ENCODE measurements around the gene SLC29A1. TPM values are rescaled to one million over a fixed set of nuclear protein-coding genes. Genes with fewer than 3 reads are reported as not detected.

SLC29A1 gene
- total and polyA plus RNA-seq, 9 of the 15 experiments (the other 6 are each of a cell fraction or from before 2014, with no cell fraction given): 18.9 to 170 (median 57.7) TPM

DNA sequence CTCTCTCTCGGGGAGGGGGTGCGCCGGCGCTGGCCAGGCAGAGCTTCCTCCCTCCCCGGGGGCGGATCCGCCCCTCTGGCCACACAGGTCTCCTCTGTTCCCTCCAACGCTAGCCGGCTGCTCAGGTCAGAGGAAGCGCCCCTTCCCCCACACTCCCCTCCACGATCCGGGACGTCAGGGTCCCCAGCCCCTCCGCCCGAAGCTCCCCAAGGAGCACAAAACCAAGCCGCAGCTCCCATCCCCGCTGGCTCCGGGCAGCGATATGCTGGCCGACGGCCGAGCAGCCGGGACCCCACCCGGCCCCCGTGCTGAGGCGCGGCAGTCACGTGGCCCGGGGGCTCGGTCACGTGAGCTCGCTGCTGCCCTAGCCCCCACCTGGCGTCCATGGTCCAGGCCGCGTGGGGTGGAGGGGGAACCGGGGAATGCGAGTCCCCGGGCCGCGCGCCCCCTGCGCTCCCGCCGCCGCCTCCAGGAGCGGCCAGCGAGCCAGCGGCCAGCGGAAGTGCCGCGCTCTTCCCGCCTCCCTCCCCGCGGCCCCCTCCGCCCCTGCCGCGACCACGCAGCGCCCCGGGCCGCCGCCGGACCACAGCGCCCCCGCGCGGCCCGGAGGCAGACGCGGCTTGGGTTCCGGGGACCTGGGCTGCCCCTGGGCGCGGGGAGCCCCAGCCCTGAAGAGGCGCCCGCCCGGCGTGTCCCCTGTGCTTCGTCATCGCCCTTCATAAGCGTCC is 33.8 kb downstream of the SLC29A1 start, which contains the start of gene SLC35B2 (continued):
- TF ChIP-seq L3MBTL2 (IDR thresholded peaks at IDR 0.05) (peak; percentile 80), TEAD4 (IDR thresholded peaks at IDR 0.05; ENCODE audit: low read length) (no peak), TEAD4 (CRISPR knock-in tag; IDR thresholded peaks at IDR 0.05; ENCODE audit: borderline replicate concordance) (no peak), ZZZ3 (IDR thresholded peaks at IDR 0.05) (no peak), MBD2 (IDR thresholded peaks at IDR 0.05; ENCODE audit: borderline replicate concordance, low read depth) (0 out of 2 replicates have a peak, but pooled peaks have one; percentile 12), NFYB (IDR thresholded peaks at IDR 0.05; ENCODE audit: extremely low read depth, insufficient read length) (no peak), RNF2 (IDR thresholded peaks at IDR 0.05) (no peak; the same call in 1 of the 2 replicates), SOX6 (IDR thresholded peaks at IDR 0.05) (peak; percentile 44), TAF15 (IDR thresholded peaks at IDR 0.05; ENCODE audit: low read depth, low read length) (no peak), KAT7 (CRISPR knock-in tag; IDR thresholded peaks at IDR 0.05; ENCODE audit: borderline replicate concordance) (0 out of 2 replicates have a peak, but pooled peaks have one; percentile 56)
- TF ChIP-seq, protein P1, sequence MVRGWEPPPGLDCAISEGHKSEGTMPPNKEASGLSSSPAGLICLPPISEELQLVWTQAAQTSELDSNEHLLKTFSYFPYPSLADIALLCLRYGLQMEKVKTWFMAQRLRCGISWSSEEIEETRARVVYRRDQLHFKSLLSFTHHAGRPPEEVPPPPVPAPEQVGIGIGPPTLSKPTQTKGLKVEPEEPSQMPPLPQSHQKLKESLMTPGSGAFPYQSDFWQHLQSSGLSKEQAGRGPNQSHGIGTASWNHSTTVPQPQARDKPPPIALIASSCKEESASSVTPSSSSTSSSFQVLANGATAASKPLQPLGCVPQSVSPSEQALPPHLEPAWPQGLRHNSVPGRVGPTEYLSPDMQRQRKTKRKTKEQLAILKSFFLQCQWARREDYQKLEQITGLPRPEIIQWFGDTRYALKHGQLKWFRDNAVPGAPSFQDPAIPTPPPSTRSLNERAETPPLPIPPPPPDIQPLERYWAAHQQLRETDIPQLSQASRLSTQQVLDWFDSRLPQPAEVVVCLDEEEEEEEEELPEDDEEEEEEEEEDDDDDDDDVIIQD (CRISPR knock-in tag; IDR thresholded peaks at IDR 0.05): no peak
- TF ChIP-seq, protein P2, sequence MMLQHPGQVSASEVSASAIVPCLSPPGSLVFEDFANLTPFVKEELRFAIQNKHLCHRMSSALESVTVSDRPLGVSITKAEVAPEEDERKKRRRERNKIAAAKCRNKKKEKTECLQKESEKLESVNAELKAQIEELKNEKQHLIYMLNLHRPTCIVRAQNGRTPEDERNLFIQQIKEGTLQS (IDR thresholded peaks at IDR 0.05): no peak
- TF ChIP-seq, protein P2 (CRISPR knock-in tag; conservative IDR thresholded peaks at IDR 0.05): peak; percentile 79; the same call in 1 of the 2 replicates
- TF ChIP-seq, protein P3, sequence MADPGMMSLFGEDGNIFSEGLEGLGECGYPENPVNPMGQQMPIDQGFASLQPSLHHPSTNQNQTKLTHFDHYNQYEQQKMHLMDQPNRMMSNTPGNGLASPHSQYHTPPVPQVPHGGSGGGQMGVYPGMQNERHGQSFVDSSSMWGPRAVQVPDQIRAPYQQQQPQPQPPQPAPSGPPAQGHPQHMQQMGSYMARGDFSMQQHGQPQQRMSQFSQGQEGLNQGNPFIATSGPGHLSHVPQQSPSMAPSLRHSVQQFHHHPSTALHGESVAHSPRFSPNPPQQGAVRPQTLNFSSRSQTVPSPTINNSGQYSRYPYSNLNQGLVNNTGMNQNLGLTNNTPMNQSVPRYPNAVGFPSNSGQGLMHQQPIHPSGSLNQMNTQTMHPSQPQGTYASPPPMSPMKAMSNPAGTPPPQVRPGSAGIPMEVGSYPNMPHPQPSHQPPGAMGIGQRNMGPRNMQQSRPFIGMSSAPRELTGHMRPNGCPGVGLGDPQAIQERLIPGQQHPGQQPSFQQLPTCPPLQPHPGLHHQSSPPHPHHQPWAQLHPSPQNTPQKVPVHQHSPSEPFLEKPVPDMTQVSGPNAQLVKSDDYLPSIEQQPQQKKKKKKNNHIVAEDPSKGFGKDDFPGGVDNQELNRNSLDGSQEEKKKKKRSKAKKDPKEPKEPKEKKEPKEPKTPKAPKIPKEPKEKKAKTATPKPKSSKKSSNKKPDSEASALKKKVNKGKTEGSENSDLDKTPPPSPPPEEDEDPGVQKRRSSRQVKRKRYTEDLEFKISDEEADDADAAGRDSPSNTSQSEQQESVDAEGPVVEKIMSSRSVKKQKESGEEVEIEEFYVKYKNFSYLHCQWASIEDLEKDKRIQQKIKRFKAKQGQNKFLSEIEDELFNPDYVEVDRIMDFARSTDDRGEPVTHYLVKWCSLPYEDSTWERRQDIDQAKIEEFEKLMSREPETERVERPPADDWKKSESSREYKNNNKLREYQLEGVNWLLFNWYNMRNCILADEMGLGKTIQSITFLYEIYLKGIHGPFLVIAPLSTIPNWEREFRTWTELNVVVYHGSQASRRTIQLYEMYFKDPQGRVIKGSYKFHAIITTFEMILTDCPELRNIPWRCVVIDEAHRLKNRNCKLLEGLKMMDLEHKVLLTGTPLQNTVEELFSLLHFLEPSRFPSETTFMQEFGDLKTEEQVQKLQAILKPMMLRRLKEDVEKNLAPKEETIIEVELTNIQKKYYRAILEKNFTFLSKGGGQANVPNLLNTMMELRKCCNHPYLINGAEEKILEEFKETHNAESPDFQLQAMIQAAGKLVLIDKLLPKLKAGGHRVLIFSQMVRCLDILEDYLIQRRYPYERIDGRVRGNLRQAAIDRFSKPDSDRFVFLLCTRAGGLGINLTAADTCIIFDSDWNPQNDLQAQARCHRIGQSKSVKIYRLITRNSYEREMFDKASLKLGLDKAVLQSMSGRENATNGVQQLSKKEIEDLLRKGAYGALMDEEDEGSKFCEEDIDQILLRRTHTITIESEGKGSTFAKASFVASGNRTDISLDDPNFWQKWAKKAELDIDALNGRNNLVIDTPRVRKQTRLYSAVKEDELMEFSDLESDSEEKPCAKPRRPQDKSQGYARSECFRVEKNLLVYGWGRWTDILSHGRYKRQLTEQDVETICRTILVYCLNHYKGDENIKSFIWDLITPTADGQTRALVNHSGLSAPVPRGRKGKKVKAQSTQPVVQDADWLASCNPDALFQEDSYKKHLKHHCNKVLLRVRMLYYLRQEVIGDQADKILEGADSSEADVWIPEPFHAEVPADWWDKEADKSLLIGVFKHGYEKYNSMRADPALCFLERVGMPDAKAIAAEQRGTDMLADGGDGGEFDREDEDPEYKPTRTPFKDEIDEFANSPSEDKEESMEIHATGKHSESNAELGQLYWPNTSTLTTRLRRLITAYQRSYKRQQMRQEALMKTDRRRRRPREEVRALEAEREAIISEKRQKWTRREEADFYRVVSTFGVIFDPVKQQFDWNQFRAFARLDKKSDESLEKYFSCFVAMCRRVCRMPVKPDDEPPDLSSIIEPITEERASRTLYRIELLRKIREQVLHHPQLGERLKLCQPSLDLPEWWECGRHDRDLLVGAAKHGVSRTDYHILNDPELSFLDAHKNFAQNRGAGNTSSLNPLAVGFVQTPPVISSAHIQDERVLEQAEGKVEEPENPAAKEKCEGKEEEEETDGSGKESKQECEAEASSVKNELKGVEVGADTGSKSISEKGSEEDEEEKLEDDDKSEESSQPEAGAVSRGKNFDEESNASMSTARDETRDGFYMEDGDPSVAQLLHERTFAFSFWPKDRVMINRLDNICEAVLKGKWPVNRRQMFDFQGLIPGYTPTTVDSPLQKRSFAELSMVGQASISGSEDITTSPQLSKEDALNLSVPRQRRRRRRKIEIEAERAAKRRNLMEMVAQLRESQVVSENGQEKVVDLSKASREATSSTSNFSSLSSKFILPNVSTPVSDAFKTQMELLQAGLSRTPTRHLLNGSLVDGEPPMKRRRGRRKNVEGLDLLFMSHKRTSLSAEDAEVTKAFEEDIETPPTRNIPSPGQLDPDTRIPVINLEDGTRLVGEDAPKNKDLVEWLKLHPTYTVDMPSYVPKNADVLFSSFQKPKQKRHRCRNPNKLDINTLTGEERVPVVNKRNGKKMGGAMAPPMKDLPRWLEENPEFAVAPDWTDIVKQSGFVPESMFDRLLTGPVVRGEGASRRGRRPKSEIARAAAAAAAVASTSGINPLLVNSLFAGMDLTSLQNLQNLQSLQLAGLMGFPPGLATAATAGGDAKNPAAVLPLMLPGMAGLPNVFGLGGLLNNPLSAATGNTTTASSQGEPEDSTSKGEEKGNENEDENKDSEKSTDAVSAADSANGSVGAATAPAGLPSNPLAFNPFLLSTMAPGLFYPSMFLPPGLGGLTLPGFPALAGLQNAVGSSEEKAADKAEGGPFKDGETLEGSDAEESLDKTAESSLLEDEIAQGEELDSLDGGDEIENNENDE (IDR thresholded peaks at IDR 0.05; ENCODE audit: low read depth, low read length): no peak
